ENCODE measurements around the gene DST.

The DST gene

GRCh38 chr6:56430629-56431600, 211.8 kb downstream of the DST start:
- no peak for DNase-seq

GRCh38 chr6:56424542-56425083, 218.1 kb downstream of the DST start:
- DNase-seq, result no peak

GRCh38 chr6:56424064-56424463, 218.6 kb downstream of the DST start:
- no peak for DNase-seq

- no peak for DNase-seq
These were observed 222.4 kb downstream of the DST start for GRCh38 chr6:56420296-56420695.

- DNase-seq, result no peak
These were observed 223.5 kb downstream of the DST start for GRCh38 chr6:56419191-56419590.

- DNase-seq, result no peak
These were observed 224.9 kb downstream of the DST start for GRCh38 chr6:56417823-56418222.

GRCh38 chr6:56416247-56416646, 226.4 kb downstream of the DST start:
- no peak for DNase-seq

GRCh38 chr6:56408976-56409375, 233.7 kb downstream of the DST start:
- no peak for DNase-seq
